CD14-positive monocyte (primary cell): ENCODE measurements around the gene RAPGEF6. TPM values are rescaled to one million over a fixed set of nuclear protein-coding genes. Genes with fewer than 3 reads are reported as not detected.

ENCODE experiments used
- DNase-seq, 3 donors: peaks; one replicate each; pipeline ENCODE4 v3.0.0-alpha.2; 2011 to 2022
- H2AFZ ChIP-seq: 2 replicates; pipeline ENCODE4 v1.6.0; 2012; ENCODE audit warnings: mild to moderate bottlenecking, low read depth, low read length, inconsistent platforms; ENCODE audit not compliant: insufficient read depth, poor library complexity, severe bottlenecking
- H3K27ac ChIP-seq, 2 donors: 1 replicate in 1 of 2; 2 replicates in 1 of 2; pipeline ENCODE4 v1.5.1; 2012 to 2013; ENCODE audit warnings: low read length in 2 of 2, control low read depth in 1 of 2, inconsistent platforms in 1 of 2, low read depth in 1 of 2, mild to moderate bottlenecking in 1 of 2
- H3K27me3 ChIP-seq, 2 donors: one replicate each; pipeline versions ENCODE4 v1.6.0 to v1.6.1; 2011 to 2013; ENCODE audit warnings: low read length in 2 of 2; ENCODE audit not compliant: control insufficient read depth in 2 of 2, insufficient read depth in 2 of 2
- H3K36me3 ChIP-seq, 2 donors: replicated peaks in 1 of 2; 1 replicate in 1 of 2; 2 replicates in 1 of 2; pipeline versions ENCODE4 v1.5.1 to v1.6.1; 2012 to 2013; ENCODE audit warnings: low read length in 2 of 2, control low read depth in 1 of 2, inconsistent platforms in 1 of 2, mild to moderate bottlenecking in 1 of 2; ENCODE audit not compliant: insufficient read depth in 2 of 2, control insufficient read depth in 1 of 2
- H3K4me1 ChIP-seq, 2 donors: 1 replicate in 1 of 2; 2 replicates in 1 of 2; pipeline versions ENCODE4 v1.5.1 to v1.6.1; 2012 to 2013; ENCODE audit warnings: low read length in 2 of 2, control low read depth in 1 of 2, inconsistent platforms in 1 of 2, mild to moderate bottlenecking in 1 of 2, moderate library complexity in 1 of 2; ENCODE audit not compliant: insufficient read depth in 2 of 2, control insufficient read depth in 1 of 2
- H3K4me2 ChIP-seq: replicated peaks from 2 replicates; pipeline ENCODE3; 2012; ENCODE audit warnings: low read length, moderate library complexity, mild to moderate bottlenecking; ENCODE audit not compliant: poor library complexity, severe bottlenecking; ENCODE audit errors: extremely low read depth
- H3K4me3 ChIP-seq, 3 experiments: fragments of 200-600 bp in 1 of 3; sonication (generic) in 1 of 3; replicated peaks in 1 of 3; 1 replicate in 2 of 3; 2 replicates in 1 of 3; pipeline ENCODE4 v1.5.1; 2011 to 2013; ENCODE audit warnings: low read length in 3 of 3, mild to moderate bottlenecking in 3 of 3, control low read depth in 2 of 3, low read depth in 2 of 3, inconsistent platforms in 1 of 3, moderate library complexity in 1 of 3
- H3K79me2 ChIP-seq: 2 replicates; pipeline ENCODE4 v1.6.0; 2012; ENCODE audit warnings: mild to moderate bottlenecking, control low read depth, inconsistent platforms, low read length, moderate library complexity; ENCODE audit not compliant: insufficient read depth
- H3K9ac ChIP-seq: 2 replicates; pipeline ENCODE4 v1.6.0; 2017; ENCODE audit warnings: low read length, mild to moderate bottlenecking; ENCODE audit not compliant: insufficient read depth, poor library complexity, severe bottlenecking
- H3K9me3 ChIP-seq, 2 donors: replicated peaks in 1 of 2; 1 replicate in 1 of 2; 2 replicates in 1 of 2; pipeline versions ENCODE4 v1.5.1 to v1.6.1; 2012 to 2013; ENCODE audit warnings: low read length in 2 of 2, control low read depth in 1 of 2; ENCODE audit not compliant: control insufficient read depth in 1 of 2, insufficient read depth in 1 of 2
- H4K20me1 ChIP-seq: 2 replicates; pipeline ENCODE4 v1.6.0; 2012; ENCODE audit warnings: mild to moderate bottlenecking, low read length, control low read depth, moderate library complexity; ENCODE audit not compliant: insufficient read depth
- H3K27ac Mint-ChIP-seq, 7 donors: one replicate each; pipeline ENCODE4 v1.8.0; 2020; ENCODE audit warnings: mild to moderate bottlenecking in 7 of 7, mixed read lengths in 7 of 7, moderate library complexity in 6 of 7, inconsistent platforms in 2 of 7
- H3K27me3 Mint-ChIP-seq, 3 donors: one replicate each; pipeline ENCODE4 v1.8.0; 2021 to 2022; ENCODE audit warnings: low read depth in 3 of 3, mild to moderate bottlenecking in 3 of 3, mixed read lengths in 3 of 3, moderate library complexity in 3 of 3, inconsistent platforms in 1 of 3
- H3K36me3 Mint-ChIP-seq, 2 donors: one replicate each; pipeline ENCODE4 v1.8.0; 2020; ENCODE audit warnings: mixed read lengths in 2 of 2, inconsistent platforms in 1 of 2, mild to moderate bottlenecking in 1 of 2
- H3K4me1 Mint-ChIP-seq: one replicate; pipeline ENCODE4 v1.8.0; 2020; ENCODE audit warnings: mild to moderate bottlenecking, mixed read lengths
- H3K4me3 Mint-ChIP-seq, 2 donors: one replicate each; pipeline ENCODE4 v1.8.0; 2020; ENCODE audit warnings: mild to moderate bottlenecking in 2 of 2, mixed read lengths in 2 of 2, moderate library complexity in 1 of 2
- H3K9me3 Mint-ChIP-seq, 7 donors: one replicate each; pipeline ENCODE4 v1.8.0; 2020 to 2022; ENCODE audit warnings: mixed read lengths in 7 of 7, mild to moderate bottlenecking in 6 of 7, moderate library complexity in 6 of 7, inconsistent platforms in 2 of 7
- CTCF ChIP-seq: fragments of 200-600 bp; IDR thresholded peaks from one replicate; pipeline ENCODE4 v1.8.0; 2022; ENCODE audit warnings: antibody characterized with exemption, mild to moderate bottlenecking
- WGBS: methylation state at CpG from one replicate; pipeline ENCODE4 v1.1.5; 2013; ENCODE audit warnings: missing lambda C conversion rate; ENCODE audit not compliant: insufficient coverage; 5-methylcytosine and 5-hydroxymethylcytosine counted together
- intact Hi-C, 2 donors: fragments of 100-400 bp; cut with micrococcal nuclease; formaldehyde crosslinking; loops; one replicate each; pipeline versions ENCODE4 v1.15.0 to v1.15.1; 2023
- polyA plus RNA-seq, 3 donors: library from polyadenylated mRNA; depleted of rRNA in 1 of 3; unstranded in 2 of 3; stranded (reverse) in 1 of 3; fragments of 300-500 nt in 2 of 3; fragments of >200 nt in 1 of 3; fragmentation: Illumina TruSeq in 2 of 3; gene quantifications; 1 replicate in 2 of 3; 2 replicates in 1 of 3; pipeline ENCODE4 v1.2.3, GENCODE V29; 2012 to 2021

Gene RAPGEF6
- polyA plus RNA-seq, 3 donors, result 2.9 to 4.8 (median 4.8) TPM

GRCh38 chr5:131619102-131619501 lies 15.9 kb downstream of the RAPGEF6 start:
- Histone ChIP-seq H3K27ac (no peak overlapping the region), H3K4me1 (peaks cover 3 to 8% of the 10 kb centered on the region in 2 donors), H3K9ac (no peak overlapping the region), H4K20me1 (peaks cover 81% of the 10 kb centered on the region), H3K79me2 (peaks cover 100% of the 10 kb centered on the region), H2AFZ (no peak overlapping the region), H3K36me3 (peaks cover 2 to 8% of the 10 kb centered on the region in 2 donors), H3K27me3 (no peaks in the 10 kb centered on the region), H3K4me2 (no peak overlapping the region), H3K4me3 (no peak overlapping the region), H3K9me3 (peaks cover 0 to 5% of the 10 kb centered on the region in 2 donors)
- WGBS, result 100% methylated on average over 2 of the region's 8 CpGs
- peaks cover 24% of the 10 kb centered on the region for H3K4me1 Mint-ChIP-seq
- intact Hi-C loops, result no loop called here
- no peak for DNase-seq
- H3K4me3 Mint-ChIP-seq, result no peak overlapping the region
- H3K27me3 Mint-ChIP-seq, result peaks cover 0 to 4% (median 0%) of the 10 kb centered on the region in 3 donors
- no peak for TF ChIP-seq CTCF
- peaks cover 14 to 20% of the 10 kb centered on the region in 2 donors for H3K36me3 Mint-ChIP-seq
- H3K27ac Mint-ChIP-seq, result no peak overlapping the region
- H3K9me3 Mint-ChIP-seq, result peaks cover 0 to 8% (median 3%) of the 10 kb centered on the region in 7 donors

- peaks cover 27% of the 10 kb centered on the region for H3K4me1 Mint-ChIP-seq
- intact Hi-C loops, result no loop called here
- Histone ChIP-seq H3K4me2 (no peak overlapping the region), H3K27ac (no peak overlapping the region), H3K4me3 (no peak overlapping the region), H3K9me3 (peaks cover 0 to 5% of the 10 kb centered on the region in 2 donors), H3K36me3 (peaks cover under 1 to 4% of the 10 kb centered on the region in 2 donors), H3K27me3 (no peaks in the 10 kb centered on the region), H3K4me1 (peaks cover 3 to 8% of the 10 kb centered on the region in 2 donors), H3K79me2 (peaks cover 100% of the 10 kb centered on the region), H3K9ac (no peak overlapping the region), H4K20me1 (peaks cover 78% of the 10 kb centered on the region), H2AFZ (no peak overlapping the region)
- H3K9me3 Mint-ChIP-seq, result peaks cover 0 to 11% (median 3%) of the 10 kb centered on the region in 7 donors
- 100% methylated on average over 4 of the region's 11 CpGs for WGBS
- H3K27me3 Mint-ChIP-seq, result no peaks in the 10 kb centered on the region
- H3K27ac Mint-ChIP-seq, result peak overlapping the region in 2 of 7 donors; percentile 15 to 63
- no peak for TF ChIP-seq CTCF
- peaks cover 12 to 16% of the 10 kb centered on the region in 2 donors for H3K36me3 Mint-ChIP-seq
- no peak for DNase-seq
- H3K4me3 Mint-ChIP-seq, result no peak overlapping the region
These were observed 17.7 kb downstream of the RAPGEF6 start for GRCh38 chr5:131617140-131617822.
